Umbilical cord (tissue), 2 donors: ENCODE results near the gene ZDHHC23. TPM values are rescaled to one million over a fixed set of nuclear protein-coding genes. Genes with fewer than 3 reads are reported as not detected.

Experiments used
- DNase-seq: peaks from one replicate; pipeline ENCODE4 v3.0.0-alpha.2; 2015; ENCODE audit warnings: low spot score
- total RNA-seq: library from RNA; depleted of rRNA; stranded (reverse); fragments of >200 nt; gene quantifications from one replicate; pipeline ENCODE4 v1.2.3, GENCODE V29; 2014; ENCODE audit warnings: low replicate concordance; ENCODE audit not compliant: insufficient read depth

Gene ZDHHC23
- total RNA-seq, 1 donor from 2014 or later = 3.1 TPM

- no peak for DNase-seq
Measured at GRCh38 chr3:114005481-114005880, 57.7 kb downstream of the ZDHHC23 start.

- DNase-seq = no peak
Measured at GRCh38 chr3:114011059-114011797, 63.4 kb downstream of the ZDHHC23 start.

Other genes with a start within 250 kb of the ZDHHC23 start
- 64.8 TPM for gene NAA50, start 201.8 kb upstream of the ZDHHC23 start, total RNA-seq
- gene ATP6V1A, start 201.0 kb upstream of the ZDHHC23 start, total RNA-seq = 40.9 TPM
- 8.2 TPM for gene GRAMD1C, start 109.2 kb upstream of the ZDHHC23 start, total RNA-seq
- gene CCDC191, start 108.5 kb downstream of the ZDHHC23 start, total RNA-seq = 3.4 TPM
- gene QTRT2, start 108.7 kb downstream of the ZDHHC23 start, total RNA-seq = 15.6 TPM
- gene DRD3, start 231.0 kb downstream of the ZDHHC23 start, total RNA-seq = 0.72 TPM